ENCODE results near the gene ATP6V0D1.

Gene ATP6V0D1

GRCh38 chr16:67394155-67395104 lies 86.5 kb downstream of the ATP6V0D1 start:
- no peak for TF ChIP-seq TEAD4 (IDR thresholded peaks at IDR 0.05)
- no peak for TF ChIP-seq NFIC (IDR thresholded peaks at IDR 0.05)
- TF ChIP-seq EP300 (IDR thresholded peaks at IDR 0.05; ENCODE audit: borderline replicate concordance), result no peak
- TF ChIP-seq TAF1 (IDR thresholded peaks at IDR 0.05; ENCODE audit: low read depth), result no peak
- TF ChIP-seq, protein P1, sequence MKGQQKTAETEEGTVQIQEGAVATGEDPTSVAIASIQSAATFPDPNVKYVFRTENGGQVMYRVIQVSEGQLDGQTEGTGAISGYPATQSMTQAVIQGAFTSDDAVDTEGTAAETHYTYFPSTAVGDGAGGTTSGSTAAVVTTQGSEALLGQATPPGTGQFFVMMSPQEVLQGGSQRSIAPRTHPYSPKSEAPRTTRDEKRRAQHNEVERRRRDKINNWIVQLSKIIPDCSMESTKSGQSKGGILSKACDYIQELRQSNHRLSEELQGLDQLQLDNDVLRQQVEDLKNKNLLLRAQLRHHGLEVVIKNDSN (IDR thresholded peaks at IDR 0.05), result no peak
- TF ChIP-seq CREB1 (IDR thresholded peaks at IDR 0.05; ENCODE audit: low read depth), result no peak
- TF ChIP-seq, protein P2, sequence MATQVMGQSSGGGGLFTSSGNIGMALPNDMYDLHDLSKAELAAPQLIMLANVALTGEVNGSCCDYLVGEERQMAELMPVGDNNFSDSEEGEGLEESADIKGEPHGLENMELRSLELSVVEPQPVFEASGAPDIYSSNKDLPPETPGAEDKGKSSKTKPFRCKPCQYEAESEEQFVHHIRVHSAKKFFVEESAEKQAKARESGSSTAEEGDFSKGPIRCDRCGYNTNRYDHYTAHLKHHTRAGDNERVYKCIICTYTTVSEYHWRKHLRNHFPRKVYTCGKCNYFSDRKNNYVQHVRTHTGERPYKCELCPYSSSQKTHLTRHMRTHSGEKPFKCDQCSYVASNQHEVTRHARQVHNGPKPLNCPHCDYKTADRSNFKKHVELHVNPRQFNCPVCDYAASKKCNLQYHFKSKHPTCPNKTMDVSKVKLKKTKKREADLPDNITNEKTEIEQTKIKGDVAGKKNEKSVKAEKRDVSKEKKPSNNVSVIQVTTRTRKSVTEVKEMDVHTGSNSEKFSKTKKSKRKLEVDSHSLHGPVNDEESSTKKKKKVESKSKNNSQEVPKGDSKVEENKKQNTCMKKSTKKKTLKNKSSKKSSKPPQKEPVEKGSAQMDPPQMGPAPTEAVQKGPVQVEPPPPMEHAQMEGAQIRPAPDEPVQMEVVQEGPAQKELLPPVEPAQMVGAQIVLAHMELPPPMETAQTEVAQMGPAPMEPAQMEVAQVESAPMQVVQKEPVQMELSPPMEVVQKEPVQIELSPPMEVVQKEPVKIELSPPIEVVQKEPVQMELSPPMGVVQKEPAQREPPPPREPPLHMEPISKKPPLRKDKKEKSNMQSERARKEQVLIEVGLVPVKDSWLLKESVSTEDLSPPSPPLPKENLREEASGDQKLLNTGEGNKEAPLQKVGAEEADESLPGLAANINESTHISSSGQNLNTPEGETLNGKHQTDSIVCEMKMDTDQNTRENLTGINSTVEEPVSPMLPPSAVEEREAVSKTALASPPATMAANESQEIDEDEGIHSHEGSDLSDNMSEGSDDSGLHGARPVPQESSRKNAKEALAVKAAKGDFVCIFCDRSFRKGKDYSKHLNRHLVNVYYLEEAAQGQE (IDR thresholded peaks at IDR 0.05; ENCODE audit: low read depth), result no peak
- no peak for TF ChIP-seq EGR1 (IDR thresholded peaks at IDR 0.05)
- TF ChIP-seq, protein P3, sequence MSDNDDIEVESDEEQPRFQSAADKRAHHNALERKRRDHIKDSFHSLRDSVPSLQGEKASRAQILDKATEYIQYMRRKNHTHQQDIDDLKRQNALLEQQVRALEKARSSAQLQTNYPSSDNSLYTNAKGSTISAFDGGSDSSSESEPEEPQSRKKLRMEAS (IDR thresholded peaks at IDR 0.05), result no peak

DNA sequence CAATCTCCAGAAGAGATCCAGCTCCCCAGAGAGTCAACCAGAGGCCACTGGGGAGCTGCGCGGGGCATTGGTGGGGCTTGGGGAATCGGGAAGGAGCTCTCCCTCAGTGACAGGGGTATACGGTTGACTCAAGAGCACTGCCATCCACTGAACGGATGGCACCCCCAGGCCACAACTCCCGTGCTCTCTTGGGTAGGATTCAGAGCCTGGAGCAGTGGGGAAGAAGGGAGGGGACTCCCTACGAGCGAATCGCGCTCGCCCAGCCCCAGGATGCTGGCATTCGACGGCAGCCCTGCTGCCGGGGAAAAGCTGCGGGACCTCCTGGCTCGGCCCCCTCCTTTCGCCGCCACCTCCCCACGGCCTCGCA lies 87.2 kb downstream of the ATP6V0D1 start:
- TF ChIP-seq EP300 (IDR thresholded peaks at IDR 0.05; ENCODE audit: borderline replicate concordance), result no peak
- no peak for TF ChIP-seq YY1 (IDR thresholded peaks at IDR 0.05; ENCODE audit: low read depth)
- no peak for TF ChIP-seq ZBTB7A (IDR thresholded peaks at IDR 0.05; ENCODE audit: low read depth)

- TF ChIP-seq YY1 (IDR thresholded peaks at IDR 0.05; ENCODE audit: low read depth) (no peak), RAD21 (IDR thresholded peaks at IDR 0.05; ENCODE audit: low read depth) (peak; percentile 43; the same call in 1 of the 2 replicates)
Observed at GRCh38 chr16:67393111-67393787, 87.7 kb downstream of the ATP6V0D1 start, which contains the start of gene TPPP3. Gene TPPP3, minus strand, starts transcription at chr16:67393498. Its CDS starts 2,387 bp downstream, at chr16:67391111.

DNA sequence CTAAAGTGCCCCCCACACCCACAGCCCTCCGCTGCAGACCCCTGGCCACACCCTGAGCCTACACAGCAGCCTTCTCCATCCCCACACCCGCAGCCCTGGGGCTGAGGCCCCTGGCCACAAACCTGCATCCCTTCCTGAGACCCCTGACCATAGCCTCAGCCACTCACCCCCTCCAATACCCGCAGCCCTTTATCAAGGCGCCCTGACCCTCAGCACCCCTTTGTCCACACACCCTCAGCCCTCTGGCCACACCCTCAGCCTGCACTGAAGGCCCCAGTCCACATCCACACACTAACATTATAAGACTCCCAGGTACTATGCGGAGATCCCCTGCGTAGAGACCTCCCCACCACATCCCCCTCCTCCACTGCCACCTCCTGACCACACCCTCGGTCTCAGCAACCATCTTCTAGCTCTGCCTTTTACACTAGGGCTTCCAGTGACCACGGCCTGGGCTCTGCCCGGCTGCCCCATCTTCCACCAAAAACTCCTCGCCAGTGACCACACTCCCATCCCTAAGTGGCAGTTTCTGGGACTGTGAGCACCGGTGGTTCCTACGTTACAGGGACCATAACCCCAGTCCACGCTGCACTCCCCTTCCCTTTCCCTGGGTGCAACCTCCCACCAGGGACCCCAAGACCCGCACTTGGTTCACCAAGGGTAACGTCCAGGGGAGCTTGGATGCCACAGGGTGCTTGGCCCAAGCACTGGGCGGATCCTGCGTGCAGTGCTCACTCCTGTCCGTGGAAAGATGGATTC lies 88.5 kb downstream of the ATP6V0D1 start:
- no peak for TF ChIP-seq EP300 (IDR thresholded peaks at IDR 0.05; ENCODE audit: borderline replicate concordance)
- no peak for TF ChIP-seq FOXM1 (IDR thresholded peaks at IDR 0.05; ENCODE audit: borderline replicate concordance, low read depth)
- no peak for TF ChIP-seq CREB1 (IDR thresholded peaks at IDR 0.05; ENCODE audit: low read depth)
- no peak for TF ChIP-seq CEBPB (IDR thresholded peaks at IDR 0.05)
- TF ChIP-seq YY1 (IDR thresholded peaks at IDR 0.05; ENCODE audit: low read depth), result no peak
- TF ChIP-seq TAF1 (IDR thresholded peaks at IDR 0.05; ENCODE audit: low read depth), result no peak
- TF ChIP-seq, protein P2 (IDR thresholded peaks at IDR 0.05; ENCODE audit: low read depth), result no peak
- TF ChIP-seq, protein P3 (IDR thresholded peaks at IDR 0.05), result no peak
- TF ChIP-seq EGR1 (IDR thresholded peaks at IDR 0.05), result no peak
- TF ChIP-seq ZBTB7A (IDR thresholded peaks at IDR 0.05; ENCODE audit: low read depth), result no peak
- TF ChIP-seq NFIC (IDR thresholded peaks at IDR 0.05), result no peak
- no peak for TF ChIP-seq TEAD4 (IDR thresholded peaks at IDR 0.05)

DNA sequence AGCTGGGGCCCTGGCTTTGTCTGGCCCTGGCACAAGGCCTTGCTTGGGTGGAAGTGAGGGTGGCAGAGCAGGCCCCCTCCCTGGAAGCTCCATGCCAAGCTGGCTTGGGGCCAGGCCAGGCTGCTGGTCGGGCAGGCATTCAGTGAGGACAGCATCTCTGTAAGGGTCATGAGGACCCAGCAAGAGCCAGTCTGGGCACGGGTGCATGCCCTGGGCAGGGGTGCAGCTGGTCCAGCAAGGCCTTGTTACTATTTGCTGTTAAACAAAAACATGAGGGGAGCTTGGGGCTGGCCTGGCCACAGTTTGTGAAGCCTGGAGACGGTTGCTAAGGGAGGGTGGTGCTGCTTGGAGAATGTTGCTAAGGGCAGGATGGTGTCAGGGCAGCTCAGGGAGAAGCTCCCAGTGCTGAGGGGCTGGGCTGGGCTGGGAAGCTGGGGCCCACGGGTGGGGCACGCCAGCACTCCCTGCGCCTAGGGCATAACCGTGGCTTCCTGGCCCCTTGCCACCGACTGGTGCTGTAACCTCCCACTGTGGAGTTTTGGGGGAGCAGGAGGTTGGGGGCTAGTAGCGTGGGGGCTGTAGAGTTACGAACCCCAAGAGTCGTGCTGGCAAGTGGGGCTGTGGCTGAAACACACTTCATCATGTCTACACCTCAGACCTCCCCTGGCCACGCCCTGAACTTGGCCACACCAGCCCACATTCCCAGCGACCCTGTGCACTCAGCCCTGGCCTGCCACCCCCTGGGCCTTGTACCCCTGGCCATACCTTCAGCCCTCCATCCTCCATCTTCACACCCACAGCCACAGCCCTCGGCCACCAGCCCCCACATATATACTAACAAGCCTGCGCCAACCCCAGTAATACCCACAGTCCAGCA lies 89.3 kb downstream of the ATP6V0D1 start:
- TF ChIP-seq TCF12 (IDR thresholded peaks at IDR 0.05; ENCODE audit: low read depth), result no peak
- TF ChIP-seq, protein P1 (IDR thresholded peaks at IDR 0.05), result no peak
- no peak for TF ChIP-seq TAF1 (IDR thresholded peaks at IDR 0.05; ENCODE audit: low read depth)
- no peak for TF ChIP-seq CREB1 (IDR thresholded peaks at IDR 0.05; ENCODE audit: low read depth)
- TF ChIP-seq, protein P3 (IDR thresholded peaks at IDR 0.05), result no peak
- no peak for TF ChIP-seq ZBTB7A (IDR thresholded peaks at IDR 0.05; ENCODE audit: low read depth)
- no peak for TF ChIP-seq YY1 (IDR thresholded peaks at IDR 0.05; ENCODE audit: low read depth)
